NK-92 treated with Interleukin-12 subunit alpha and Interleukin-12 subunit beta, amount 100 ng/mL, for 24 hours (cell line): ENCODE measurements around the gene CHST11.
"Not testable (repeated sequence)": the region's sequence is repeated elsewhere in the genome, so short reads cannot be mapped to it uniquely, and the experiment has no call there.

Experiments
- DNase-seq: peaks from one replicate; lab custom pipeline; 2025; lab: John Stamatoyannopoulos, UW

CHST11 gene

DNA sequence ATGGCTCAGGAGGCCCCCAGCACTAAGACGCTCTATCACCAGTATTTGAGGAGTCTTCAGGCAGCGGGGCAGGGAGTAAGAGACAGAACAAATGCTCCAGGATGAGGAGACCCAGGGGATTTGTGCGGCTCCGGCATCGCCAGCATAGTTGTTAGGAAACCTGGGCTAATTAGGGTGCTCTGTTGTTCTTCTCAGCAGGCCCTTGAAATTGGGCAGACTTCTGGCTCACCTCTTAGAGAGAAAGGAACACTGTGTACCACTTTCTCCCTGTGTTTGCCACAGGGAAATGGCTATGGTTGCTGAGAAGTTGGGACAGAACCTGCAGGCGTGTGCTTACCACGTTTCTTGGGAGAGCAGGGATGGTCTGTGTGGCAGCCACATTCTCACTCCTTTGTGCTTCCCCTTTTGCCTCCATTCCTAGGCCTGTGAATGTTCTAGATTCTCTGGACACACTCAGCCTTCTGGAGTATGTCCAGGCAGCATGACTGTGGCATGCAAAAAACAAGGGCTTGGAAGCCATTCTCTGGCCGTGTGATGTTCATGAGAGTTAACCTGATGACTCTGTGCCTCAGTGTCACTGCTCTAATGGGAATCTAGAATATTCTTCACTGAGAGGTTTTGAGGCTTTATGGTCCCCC lies 109.0 kb downstream of the CHST11 start:
- no peak for DNase-seq

DNA sequence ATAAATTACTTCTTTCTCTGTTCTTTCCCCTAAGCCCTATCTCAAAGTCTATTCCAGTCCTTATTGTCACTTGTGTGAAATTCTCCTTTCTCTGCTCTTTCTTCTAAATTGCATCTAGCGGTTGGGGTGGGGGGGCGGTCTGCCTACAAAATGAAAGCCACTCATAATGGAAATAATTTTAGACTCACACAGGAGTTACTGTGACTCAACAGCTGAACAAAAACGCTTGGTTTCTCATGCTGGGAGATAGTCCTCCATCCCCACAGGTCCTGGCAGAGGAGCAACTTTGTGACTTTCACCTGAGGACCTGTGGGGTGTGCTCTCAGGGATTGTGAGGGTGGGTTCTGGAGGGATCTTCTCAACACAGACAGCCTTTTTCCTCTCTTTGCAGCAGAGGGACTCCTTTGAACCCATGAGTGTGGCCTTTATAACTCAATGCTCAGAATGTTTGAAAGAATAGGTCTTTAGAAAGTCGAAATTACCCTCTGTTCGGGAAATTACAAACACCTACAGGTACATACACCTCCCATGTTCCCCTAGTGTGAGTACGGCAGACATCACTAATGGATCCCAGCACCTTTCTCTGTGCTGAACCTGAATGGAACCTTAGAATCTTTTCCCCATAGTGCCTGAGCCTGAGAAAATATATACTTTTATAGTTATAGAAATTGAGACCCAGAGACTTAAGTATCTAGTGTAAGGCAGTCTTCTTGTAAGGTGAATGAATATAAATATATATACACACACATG lies 109.7 kb downstream of the CHST11 start:
- DNase-seq, result no peak

DNA sequence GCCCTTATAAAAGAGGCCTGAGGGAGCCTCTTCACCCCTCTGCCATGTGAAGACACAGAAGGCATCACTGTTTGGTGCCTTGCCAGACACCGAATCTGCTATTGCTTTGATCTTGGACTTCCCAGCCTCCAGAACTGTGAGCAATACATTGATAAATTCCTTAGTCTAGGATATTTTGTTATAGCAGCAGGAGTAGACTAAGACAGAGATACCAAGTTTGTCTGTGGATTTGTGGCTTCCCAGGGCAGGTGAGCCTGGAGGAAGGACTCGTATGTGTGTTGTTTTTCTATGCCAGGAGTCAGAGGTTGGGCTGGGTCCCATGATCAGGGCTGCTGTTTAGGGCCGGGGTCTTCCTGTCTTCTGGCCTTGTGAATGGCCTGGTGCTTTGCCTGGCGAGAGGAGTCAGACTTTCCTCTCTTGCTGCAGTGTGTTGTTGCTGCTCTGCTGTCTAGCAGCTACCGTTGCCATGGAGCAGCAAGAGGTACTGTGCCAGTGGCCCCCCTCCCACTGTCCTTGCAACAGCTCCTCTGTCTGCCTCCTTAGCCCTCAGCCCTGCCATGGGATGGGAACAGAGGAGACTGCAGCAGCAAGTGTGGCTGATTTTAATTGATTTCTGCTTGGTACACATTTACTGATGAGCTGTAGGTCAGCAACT lies 111.2 kb downstream of the CHST11 start:
- peak; percentile 52 for DNase-seq

DNA sequence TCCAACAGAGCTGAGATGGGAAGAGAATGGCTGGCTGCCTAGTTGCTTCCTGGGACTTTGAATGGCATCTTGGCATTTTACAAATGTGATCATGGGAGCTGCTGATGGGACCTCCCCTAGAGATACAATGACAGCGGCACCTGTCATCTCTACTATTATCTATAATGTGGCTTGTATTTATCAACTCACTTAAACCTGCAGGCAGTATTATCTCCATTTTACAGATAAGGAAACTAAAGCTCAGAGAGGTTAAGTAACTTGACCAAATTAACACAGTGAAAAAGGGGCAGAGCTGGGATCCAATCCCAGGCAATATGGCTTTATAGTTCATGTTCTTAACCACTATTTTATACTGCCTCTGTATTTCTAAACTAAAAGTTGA lies 111.7 kb downstream of the CHST11 start:
- no peak for DNase-seq

DNA sequence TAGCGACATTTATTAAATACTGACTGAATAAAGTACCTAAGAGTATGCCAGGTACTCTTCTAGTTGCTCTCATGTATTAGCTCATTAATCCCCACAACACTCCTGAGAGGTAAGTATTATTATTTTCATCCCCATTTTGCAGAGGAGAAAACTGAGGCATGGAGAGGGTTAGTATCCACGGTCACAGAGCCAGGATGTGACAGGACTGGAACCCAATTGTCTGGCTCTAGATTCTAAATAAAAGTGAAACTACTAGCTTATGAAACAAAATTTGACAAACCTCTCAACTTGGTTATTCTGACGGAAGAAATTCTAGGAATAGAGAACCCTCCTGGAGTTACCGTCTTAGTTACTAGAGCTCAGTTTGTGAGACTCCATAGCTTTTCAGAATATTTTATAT lies 112.2 kb downstream of the CHST11 start:
- no peak for DNase-seq

DNA sequence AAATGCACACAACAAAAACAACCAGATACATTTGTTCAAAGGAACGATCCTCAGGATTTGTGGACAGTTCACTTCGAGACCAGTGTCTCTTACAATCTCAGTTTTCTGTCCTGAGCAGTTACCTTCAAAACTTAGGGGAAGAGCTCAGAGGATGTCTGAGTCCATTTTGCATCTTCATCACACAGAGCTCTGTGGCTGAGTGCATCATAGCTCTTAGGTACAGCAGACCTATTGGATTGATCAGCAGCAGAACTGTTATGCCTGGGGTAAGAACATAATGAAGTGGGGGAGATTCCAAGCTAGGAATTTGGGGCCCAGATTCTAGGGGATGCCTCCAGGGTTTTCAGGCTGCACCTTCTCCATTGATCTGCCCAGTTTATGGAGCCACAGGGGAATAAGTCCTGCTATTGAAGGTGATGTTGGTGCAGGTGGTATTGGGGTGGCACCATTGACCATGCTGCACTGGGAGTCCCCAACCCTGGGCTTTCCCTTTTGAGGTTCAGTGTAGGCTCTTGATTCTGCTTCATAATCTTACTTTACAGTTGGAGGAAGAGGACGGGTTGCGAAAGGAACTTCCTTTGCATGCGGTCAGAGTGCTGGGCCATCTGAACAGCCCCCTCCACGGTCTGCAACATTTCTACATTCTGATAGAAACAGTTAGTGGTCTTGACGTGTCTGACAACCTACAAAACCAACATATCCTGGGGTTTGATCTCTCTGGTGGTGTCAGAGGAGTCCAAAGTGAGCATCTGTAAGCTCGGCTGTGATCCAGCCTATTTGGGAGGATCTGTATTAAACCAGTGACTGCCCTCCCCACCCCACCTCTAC lies 112.8 kb downstream of the CHST11 start:
- peak; percentile 71 for DNase-seq

DNA sequence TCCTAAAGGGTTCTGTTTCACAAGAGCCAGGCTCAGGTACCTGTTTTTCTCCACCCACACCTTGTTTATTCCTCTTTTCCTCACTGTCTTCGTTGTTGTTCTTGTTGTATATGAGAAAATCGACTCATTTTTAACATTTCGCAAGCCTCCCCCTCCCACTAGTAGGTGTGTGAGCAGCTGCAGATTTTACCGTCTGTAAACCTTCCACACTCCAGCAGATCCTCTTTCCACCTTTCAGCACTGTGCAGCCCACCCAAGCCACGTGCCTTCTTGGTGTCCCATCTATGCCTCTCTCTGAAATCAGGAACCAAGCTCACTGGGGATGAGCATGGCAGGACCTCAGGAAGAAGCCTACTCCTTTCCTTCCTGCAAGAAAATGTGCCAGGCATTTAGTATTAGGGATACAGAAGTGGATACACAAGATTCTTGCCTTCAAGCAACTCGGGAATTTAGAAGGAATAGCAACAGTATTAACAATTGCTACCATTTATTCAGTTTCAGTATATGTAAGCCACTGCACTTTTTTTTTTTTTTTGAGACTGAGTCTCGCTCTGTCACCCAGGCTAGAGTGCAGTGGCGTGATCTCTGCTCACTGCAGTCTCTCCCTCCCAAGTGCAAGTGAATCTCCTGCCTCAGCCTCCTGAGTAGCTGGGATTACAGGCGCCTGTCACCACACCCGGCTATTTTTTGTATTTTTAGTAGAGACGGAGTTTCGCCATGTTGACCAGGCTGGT lies 113.6 kb downstream of the CHST11 start:
- no peak for DNase-seq

DNA sequence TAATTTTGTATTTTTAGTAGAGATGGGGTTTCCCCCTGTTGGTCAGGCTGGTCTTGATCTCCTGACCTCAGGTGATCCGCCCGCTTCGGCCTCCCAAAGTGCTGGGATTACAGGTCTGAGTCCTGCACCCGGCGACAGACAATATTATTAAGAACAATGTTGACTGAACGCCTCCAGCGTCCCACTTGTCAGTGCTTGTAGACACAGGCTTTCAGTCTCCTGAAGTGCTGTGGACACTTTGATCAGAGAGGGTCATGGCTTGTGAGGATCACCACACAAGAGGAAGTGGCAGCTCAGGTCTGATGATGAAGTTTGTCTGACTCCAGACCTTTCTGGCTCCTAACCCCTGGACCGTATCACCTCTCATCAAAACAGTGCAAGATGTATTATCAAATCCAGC lies 114.6 kb downstream of the CHST11 start:
- no peak for DNase-seq

DNA sequence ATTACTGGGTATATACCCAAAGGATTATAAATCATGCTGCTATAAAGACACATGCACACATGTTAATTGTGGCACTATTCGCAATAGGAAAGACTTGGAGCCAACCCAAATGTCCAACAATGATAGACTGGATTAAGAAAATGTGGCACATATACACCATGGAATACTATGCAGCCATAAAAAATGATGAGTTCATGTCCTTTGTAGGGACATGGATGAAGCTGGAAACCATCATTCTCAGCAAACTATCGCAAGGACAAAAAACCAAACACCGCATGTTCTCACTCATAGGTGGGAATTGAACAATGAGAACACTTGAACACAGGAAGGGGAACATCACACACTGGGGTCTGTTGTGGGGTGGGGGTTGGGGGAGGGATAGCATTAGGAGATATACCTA lies 117.6 kb downstream of the CHST11 start:
- not testable (repeated sequence) for DNase-seq

DNA sequence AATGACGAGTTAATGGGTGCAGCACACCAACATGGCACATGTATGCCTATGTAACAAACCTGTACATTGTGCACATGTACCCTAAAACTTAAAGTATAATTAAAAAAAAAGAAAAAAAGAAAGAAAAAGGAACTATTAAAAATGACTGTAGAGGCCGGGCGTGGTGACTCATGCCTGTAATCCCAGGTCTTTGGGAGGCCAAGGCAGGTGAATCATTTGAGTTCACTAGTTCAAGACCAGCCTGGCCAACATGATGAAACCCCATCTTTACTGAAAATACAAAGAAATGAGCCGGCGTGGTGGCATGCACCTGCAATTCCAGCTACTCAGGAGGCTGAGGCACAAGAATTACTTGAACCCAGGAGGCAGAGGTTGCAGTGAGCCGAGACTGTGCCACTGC lies 118.0 kb downstream of the CHST11 start:
- DNase-seq, result not testable (repeated sequence)

DNA sequence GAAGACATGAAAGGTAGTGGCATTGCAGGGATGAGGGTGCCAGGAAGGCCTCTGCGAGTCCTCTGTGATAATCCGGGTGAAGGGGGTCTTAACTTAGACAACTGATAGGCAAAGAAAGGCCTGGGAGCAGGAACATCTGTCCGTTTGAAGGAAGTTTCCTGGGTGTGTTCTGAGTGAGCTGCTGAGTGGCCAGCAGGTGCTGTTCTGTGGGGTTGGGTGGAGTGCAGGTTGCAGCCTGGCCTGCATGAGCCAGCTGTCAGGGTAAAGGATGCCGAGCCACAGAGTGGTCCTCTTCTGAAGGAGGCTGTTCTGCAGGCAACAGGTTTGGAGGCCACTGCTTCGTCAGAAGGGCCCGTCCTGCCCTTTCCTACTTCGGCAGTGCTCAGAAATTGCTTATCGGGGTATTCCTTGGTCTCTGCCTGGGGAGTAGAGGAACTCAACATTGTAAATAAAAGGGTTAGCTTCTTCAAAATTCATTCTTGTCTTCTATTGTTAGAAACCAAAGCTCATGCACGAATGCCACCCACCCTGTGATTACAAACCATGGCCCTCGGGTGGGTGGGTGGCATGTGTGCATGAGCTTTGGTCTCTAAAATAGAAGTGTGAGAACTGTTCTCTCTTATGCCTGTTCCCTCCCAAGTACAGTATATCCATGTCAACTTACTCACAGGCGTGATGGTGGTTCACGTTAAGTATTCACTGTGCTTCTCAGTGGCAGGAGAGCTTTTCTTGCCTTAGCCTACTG lies 118.9 kb downstream of the CHST11 start:
- no peak for DNase-seq

DNA sequence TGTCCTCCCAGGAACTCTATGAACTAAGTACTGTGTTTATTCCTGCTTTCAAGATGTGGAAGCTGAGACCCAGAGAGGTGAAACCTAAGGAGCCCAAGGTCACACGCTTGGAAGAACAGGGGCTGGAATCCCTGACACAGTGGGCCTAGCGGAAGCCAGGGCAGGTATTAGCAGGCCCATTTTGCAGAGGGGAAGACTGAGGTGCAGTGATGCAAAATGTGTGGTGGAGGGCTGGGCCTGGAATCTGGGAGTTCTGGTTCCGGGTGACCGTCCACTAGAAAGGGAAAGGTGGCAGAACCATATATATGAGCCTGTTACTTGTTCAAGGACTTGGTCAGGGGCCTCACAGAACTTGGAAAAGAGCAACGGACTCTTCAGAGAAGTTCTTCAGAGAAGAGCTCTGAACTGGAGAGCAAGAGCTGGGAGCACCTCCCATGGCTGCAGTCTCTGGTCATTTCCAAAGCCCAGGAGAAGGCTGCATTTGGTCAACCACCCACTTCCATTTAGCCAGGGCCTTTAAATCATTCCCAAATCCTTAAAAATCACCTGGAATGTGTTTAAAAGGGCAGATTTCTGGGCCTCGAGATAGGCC lies 119.5 kb downstream of the CHST11 start:
- DNase-seq, result no peak

DNA sequence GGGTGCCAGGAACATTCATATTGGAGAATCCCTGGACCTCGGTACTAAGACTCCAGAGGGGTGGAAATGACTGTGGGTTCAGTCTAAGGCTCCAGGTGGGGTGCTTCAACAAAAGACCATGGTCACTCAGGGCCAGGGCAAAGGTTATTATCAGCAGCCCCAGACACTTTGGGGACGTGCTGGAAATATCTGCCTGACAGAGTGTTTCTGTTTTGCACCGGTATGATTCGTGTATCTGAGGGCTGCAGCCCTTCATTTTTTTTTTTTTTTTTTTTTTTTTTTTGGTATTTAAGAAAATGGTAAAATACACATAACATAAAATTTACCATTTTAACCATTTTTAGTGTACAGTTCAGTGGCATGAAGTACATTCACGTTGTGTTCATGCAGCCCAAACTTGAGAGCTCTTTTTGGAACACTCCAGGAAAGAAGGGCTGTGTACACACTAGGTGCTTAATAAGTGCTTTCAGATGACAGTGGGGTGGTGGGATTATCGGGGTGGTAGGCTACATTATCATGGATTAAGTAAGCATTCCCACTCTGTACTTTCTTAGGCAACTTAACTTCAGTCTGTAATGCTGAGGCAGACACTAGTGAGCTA lies 120.3 kb downstream of the CHST11 start:
- DNase-seq, result no peak

DNA sequence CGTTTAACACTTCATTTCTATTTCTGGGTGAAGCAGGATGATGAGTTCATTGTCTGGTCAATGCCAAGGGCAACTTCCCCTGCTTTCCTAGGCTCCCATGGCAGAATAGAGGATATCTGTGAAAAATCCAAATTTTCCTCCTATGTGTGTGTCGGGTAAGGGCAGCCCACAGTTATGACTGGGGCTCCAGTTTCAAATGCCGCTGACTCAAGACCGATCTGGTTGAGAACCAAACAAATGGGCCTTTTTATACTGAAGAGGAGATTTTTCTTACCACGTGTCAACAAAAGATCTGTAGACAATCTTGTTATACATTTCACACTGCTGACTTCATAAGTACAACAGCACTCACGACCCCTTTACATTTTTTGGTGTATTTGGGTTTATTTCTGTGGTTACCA lies 120.8 kb downstream of the CHST11 start:
- no peak for DNase-seq

DNA sequence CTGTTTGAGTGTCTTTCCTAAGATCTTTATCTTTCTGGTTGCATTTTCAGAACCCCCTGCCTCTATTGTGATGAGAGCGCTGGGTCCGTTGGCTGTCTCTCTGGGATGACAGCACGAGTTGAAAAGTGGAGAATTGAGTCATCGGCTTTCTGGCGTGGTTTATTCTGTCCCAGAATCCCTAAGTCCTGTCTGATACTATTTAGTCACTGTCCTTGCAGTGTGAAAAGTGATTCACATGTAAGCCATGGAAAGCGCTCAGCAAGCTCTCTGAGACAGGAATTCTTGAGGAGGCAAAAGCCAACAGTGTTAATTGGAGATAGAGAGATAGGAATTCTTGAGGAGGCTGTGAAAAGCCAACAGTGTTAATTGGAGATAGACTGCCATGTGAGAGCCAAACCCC lies 121.7 kb downstream of the CHST11 start:
- DNase-seq, result no peak

DNA sequence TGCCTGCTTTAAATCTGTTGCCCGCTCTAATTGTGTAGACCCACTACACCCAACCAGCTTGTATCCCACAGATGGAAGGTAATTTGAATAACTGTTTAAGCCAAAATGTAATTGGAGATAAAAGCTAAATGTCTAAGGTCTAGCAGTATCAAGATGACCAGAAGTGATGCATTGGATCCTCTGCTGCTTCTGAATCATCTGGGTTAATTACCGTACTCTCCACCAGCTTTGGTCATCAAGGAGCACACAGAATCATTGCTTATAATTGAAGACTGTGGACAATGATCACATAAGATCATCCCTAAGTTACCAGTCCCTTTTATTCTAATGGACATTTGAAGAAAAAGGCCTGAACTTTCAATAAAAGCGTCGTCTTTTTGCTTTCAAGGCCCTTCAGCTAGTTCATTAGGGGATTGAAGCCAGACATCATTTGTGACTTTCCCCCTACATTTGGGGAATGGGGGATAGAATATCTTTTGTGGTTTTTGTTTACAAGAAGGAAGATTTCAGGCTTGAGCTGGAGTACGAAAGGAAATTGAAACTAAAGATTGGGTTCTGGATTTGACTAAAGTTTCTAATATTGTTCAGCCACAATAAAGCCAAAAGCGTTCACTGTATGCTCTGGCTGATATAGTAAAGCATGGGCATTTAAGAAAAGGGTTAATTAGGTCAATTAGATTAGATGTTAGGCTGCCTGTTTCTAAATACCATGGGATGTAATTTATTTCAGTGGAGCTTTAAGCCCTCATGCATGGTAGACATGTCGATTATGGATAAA lies 123.2 kb downstream of the CHST11 start:
- DNase-seq, result no peak

DNA sequence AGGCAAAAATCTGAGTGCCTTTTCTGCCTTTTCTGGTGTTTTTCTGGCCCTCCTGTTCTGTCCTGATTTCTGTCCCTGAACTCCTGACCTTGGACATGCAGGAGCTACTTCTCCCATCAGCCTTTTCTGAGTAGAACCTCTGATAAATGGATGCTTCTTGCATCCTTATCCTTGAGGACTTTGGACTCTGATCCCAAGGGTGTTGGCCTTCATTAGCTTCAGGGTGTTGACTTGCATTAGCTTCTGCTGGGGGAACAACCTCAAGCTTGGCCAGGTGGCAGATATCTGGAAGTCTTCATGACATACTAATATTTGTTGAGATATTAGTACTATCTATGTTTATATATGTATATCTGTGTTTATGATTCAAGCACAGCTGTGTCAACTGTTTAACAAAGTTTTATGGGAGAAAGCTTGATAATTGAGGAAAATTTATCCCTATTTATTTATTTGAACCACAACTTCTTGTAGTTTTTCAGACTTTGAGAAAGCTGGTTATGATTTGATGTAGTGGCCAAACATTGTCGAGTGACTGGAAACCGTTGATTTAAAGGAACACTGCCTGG lies 124.3 kb downstream of the CHST11 start:
- DNase-seq, result no peak

DNA sequence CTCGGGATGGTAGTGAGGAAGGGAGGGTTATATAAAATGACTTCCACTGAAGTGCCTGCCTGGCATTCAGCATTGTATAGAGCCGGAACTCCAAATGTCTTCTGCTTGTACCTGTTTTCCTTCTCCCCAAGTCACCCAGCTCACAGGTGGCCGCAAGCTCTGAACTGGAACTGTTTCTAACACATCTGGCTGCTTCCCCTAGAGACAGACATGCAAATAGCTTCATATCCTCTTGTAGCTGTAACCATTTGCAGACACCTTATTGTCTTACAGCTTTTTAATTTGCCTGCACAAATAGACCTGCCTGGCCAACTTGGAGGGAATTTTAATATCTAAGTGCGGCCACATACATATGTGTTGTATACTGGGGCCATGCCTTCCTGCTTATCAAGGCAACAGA lies 126.0 kb downstream of the CHST11 start:
- no peak for DNase-seq

DNA sequence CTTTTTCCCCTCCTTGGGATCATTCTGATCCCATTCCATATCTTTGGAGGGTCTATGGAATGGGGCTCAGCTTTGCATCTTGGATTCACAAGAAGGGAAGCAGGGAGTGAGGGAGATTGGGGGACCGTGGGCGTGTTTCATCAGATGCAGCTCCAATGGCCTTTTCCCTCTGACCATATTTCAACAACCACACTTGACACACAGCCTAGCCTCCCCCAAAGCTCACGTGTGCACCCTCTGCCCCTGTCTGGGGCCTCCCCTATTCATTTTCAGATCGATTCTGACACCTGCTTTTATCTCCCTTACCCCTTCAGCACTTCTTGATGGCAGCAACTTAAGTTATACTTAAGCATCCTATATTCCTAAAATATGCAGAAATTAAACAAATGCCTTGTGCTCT lies 126.6 kb downstream of the CHST11 start:
- no peak for DNase-seq
